Suprapubic skin (tissue), 4 donors: Measurements from ENCODE around the gene RNASE4.
"Not testable (repeated sequence)": the region's sequence is repeated elsewhere in the genome, so short reads cannot be mapped to it uniquely, and the experiment has no call there.

Experiments
- CTCF ChIP-seq, 2 donors: fragments of 200-600 bp in 1 of 2; fragments of 450-650 bp in 1 of 2; sonication (generic) in 1 of 2; IDR thresholded peaks; one replicate each; pipeline ENCODE4 v1.5.1; 2016 to 2019; ENCODE audit warnings: antibody characterized with exemption in 2 of 2, mild to moderate bottlenecking in 1 of 2, moderate library complexity in 1 of 2
- EP300 ChIP-seq: sonication (generic); formaldehyde crosslinking; IDR thresholded peaks from one replicate; pipeline ENCODE4 v1.6.1; 2017; ENCODE audit warnings: antibody characterized with exemption
- POLR2A ChIP-seq, 2 donors: fragments of 450-650 bp; IDR thresholded peaks; one replicate each; pipeline ENCODE4 v1.6.1; 2017; ENCODE audit warnings: antibody characterized with exemption in 2 of 2, mild to moderate bottlenecking in 2 of 2, moderate library complexity in 2 of 2
- POLR2AphosphoS5 ChIP-seq, 3 donors: sonication (generic); formaldehyde crosslinking; IDR thresholded peaks; one replicate each; pipeline ENCODE4 v1.6.1; 2017; ENCODE audit warnings: antibody characterized with exemption in 3 of 3

GRCh38 chr14:20700965-20701364 is 16.6 kb downstream of the RNASE4 start:
- not testable (repeated sequence) for TF ChIP-seq CTCF (IDR thresholded peaks at IDR 0.05); POLR2A (IDR thresholded peaks at IDR 0.05); EP300; POLR2AphosphoS5 (IDR thresholded peaks at IDR 0.05)
